NCI-H774 (cell line): ENCODE data around the gene TMPRSS2.

ENCODE experiments used
- DNase-seq: peaks from one replicate; lab custom pipeline; 2025; lab: John Stamatoyannopoulos, UW

TMPRSS2 gene

GRCh38 chr21:41447356-41447755 is 60.6 kb downstream of the TMPRSS2 start:
- no peak for DNase-seq

- no peak for DNase-seq
These were observed 61.4 kb downstream of the TMPRSS2 start for GRCh38 chr21:41446586-41446985.

- DNase-seq, result no peak
These were observed 62.5 kb downstream of the TMPRSS2 start for GRCh38 chr21:41445465-41445862.

- DNase-seq, result no peak
These were observed 63.1 kb downstream of the TMPRSS2 start for GRCh38 chr21:41444703-41445464.

GRCh38 chr21:41443562-41443961 is 64.4 kb downstream of the TMPRSS2 start:
- no peak for DNase-seq

GRCh38 chr21:41442481-41443186 is 65.3 kb downstream of the TMPRSS2 start:
- no peak for DNase-seq

GRCh38 chr21:41441546-41441945 is 66.4 kb downstream of the TMPRSS2 start:
- no peak for DNase-seq

GRCh38 chr21:41439248-41439647 is 68.7 kb downstream of the TMPRSS2 start:
- DNase-seq, result no peak

- no peak for DNase-seq
These were observed 69.4 kb downstream of the TMPRSS2 start for GRCh38 chr21:41438425-41439113.

- DNase-seq, result no peak
These were observed 70.2 kb downstream of the TMPRSS2 start for GRCh38 chr21:41437729-41438128.

- DNase-seq, result no peak
These were observed 72.3 kb downstream of the TMPRSS2 start for GRCh38 chr21:41435706-41436105.

- DNase-seq, result no peak
These were observed 74.4 kb downstream of the TMPRSS2 start for GRCh38 chr21:41433566-41433965.

GRCh38 chr21:41432562-41433460 is 75.1 kb downstream of the TMPRSS2 start:
- no peak for DNase-seq

- no peak for DNase-seq
These were observed 76.0 kb downstream of the TMPRSS2 start for GRCh38 chr21:41431788-41432548.

GRCh38 chr21:41429925-41430491 is 78.0 kb downstream of the TMPRSS2 start:
- DNase-seq, result no peak

- DNase-seq, result no peak
These were observed 78.7 kb downstream of the TMPRSS2 start for GRCh38 chr21:41429305-41429704.

- no peak for DNase-seq
These were observed 79.1 kb downstream of the TMPRSS2 start for GRCh38 chr21:41428847-41429246.

GRCh38 chr21:41428311-41428710 is 79.6 kb downstream of the TMPRSS2 start:
- DNase-seq, result no peak

GRCh38 chr21:41427556-41427955 is 80.4 kb downstream of the TMPRSS2 start:
- no peak for DNase-seq

GRCh38 chr21:41426676-41427404 is 81.1 kb downstream of the TMPRSS2 start:
- DNase-seq, result no peak
